CD4-positive, alpha-beta T cell treated with Interleukin-15 for 1 hour (primary cell): ENCODE measurements around the gene KREMEN1.
"Not testable (repeated sequence)": the region's sequence is repeated elsewhere in the genome, so short reads cannot be mapped to it uniquely, and the experiment has no call there.

ENCODE experiments used
- DNase-seq: peaks from one replicate; pipeline ENCODE4 v3.0.0-alpha.2; 2020

KREMEN1 gene

GRCh38 chr22:29079218-29079901 is 6.5 kb downstream of the KREMEN1 start:
- no peak for DNase-seq

DNA sequence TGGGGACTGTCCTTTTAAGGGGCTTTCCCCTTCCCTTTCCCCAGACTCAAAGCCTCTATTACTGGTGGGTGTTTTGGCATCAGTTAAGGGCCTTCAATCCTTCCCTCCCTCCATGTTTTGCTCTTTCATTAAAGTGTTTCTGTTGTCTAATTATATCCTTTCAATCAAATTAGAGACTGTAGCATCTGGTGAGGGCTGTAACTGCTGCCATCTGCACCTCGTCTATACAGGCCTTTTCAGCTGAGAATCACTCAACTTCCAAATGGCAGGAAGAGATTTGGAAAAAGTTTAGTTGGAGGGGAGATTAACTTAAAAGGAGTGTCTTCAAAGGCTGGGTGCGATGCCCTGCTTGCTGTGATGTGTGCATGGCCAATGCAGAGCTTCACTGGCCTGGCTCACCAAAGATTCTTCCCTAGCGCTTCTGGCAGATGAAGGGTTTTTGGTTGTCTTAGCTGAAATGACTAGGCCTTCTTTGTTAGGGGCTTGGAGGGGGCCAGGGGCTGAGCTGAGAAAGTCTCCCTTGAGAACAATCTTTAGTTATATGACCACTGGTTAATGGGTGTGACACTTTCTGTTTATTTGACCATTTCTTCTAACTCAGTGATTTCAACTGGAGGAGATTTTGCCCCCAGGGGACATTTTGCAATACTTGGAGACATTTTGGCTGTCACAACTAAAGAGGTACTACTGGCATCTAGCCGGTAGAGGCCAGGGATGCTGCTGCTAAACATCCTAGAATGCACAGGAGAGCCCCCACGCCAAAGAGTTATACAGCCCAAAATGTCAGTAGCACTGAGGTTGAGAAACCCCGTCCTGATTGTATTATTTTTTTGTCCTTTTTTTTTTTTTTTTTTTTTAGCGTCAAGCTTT is 7.5 kb downstream of the KREMEN1 start:
- no peak for DNase-seq

DNA sequence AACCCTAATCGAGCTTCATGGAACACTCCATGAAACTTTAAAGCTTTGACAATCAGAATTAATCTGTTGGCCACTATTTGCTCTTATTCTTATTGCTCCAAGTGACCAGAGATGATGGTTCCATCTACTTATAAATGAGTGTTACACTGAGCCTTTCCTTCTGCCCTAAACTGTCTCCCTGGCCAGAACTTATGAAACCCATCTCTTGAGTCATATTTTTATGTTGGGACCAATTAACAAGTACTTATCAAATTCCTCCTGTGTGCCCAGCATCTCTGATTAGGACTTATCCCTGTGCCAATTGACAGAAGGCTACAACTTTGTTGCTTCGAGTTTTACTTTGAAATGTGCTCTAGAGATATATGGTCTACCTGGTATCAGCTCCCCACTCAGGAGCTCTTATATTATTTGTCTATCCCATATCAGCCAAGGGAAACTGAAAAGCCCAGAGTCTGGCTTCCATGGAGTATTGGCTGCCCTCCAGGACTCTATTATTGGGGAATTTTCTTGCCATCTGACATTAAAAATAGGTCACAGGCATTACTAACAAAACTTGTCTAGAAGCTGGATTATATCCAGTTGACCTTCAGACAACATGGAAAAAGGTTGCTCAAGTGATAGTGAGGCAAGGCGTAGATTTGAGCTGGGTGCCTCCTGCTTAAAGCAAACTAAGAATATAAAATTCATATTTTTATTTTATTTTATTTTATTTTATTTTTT is 8.8 kb downstream of the KREMEN1 start:
- DNase-seq: no peak

GRCh38 chr22:29082826-29083545 is 10.2 kb downstream of the KREMEN1 start:
- no peak for DNase-seq

GRCh38 chr22:29083576-29083932 is 10.7 kb downstream of the KREMEN1 start:
- not testable (repeated sequence) for DNase-seq

GRCh38 chr22:29083933-29084591 is 11.2 kb downstream of the KREMEN1 start:
- DNase-seq: no peak

GRCh38 chr22:29087012-29087411 is 14.2 kb downstream of the KREMEN1 start:
- DNase-seq: no peak

DNA sequence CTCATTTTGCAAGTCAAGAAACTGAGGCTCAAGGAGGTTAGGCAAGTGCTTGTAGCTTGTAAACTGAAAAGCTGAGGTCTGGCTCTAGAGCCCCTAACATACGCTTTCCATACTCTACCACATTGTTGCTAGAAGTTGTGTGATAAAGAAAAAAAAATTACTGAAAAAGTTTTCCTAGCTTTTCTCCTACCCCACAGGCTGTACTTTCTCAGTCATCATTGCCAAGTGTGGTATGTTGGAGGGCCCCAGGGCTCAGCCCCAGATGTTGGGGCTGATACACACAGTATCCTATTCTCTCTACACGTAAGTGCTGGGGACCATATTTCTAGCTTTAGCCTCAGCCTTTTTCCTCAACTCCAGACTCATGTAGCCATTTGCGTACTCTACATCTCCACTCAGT is 16.0 kb downstream of the KREMEN1 start:
- DNase-seq: no peak

- no peak for DNase-seq
Observed at GRCh38 chr22:29089507-29089906, 16.7 kb downstream of the KREMEN1 start.

- no peak for DNase-seq
Observed at GRCh38 chr22:29090039-29090438, 17.2 kb downstream of the KREMEN1 start.

GRCh38 chr22:29092243-29092642 is 19.4 kb downstream of the KREMEN1 start:
- no peak for DNase-seq

DNA sequence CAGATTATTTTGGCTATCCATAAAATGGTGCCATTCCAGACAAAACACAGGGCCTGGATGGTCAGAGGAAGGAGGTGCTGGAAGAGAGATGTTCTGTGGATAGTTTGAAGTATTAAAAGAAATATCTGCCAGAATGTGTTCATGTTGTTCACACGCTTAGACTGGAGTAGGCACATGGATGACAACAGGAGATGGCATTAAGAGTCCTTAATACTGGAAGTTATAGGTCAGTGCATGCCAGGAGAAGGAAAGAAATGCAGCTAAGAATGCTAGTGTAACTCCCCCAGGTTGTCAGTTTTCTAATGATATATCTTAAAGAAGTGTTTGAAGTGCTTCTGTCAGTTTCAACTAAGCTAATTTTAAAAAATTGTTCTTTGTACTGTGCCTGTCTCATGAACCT is 20.2 kb downstream of the KREMEN1 start:
- no peak for DNase-seq

DNA sequence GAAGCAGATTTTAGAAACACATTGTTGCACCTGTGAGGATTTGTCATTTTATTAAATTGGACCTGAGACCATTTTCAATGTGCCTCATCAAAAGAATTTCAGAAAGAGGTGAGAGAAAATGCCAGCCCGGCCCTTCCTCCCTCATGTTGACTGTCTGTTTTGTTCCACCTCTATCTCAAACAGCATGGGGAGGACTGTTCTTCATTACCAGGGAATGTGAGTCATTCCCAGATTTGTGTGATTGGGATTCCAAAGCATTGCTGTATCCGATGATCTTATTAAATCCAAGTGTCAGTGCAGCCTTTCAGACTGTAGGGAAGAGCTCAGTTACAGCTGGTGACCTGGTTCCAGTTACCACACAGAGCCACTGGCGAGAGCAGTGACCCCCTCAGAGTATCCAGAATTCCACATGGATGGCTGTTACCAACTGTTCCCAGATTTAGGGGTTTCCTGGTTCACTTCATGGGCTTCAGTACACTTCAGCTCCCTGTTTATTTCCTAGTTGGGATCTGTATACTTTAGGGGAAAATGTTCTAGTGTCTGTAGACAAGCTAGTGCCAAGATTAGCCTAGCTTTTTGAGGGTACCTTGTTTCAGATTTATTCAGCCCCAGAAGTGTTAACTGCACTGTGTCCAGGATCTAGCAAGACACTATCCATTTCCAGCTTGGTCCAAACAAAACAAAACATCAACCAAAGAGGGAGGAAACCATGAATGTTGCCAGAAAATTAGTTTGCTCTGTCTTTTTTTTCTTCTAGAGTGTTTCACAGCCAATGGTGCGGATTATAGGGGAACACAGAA is 20.9 kb downstream of the KREMEN1 start:
- DNase-seq: no peak

- no peak for DNase-seq
Observed at GRCh38 chr22:29095459-29095858, 22.6 kb downstream of the KREMEN1 start.

- DNase-seq: no peak
Observed at GRCh38 chr22:29096736-29097669, 24.2 kb downstream of the KREMEN1 start.

DNA sequence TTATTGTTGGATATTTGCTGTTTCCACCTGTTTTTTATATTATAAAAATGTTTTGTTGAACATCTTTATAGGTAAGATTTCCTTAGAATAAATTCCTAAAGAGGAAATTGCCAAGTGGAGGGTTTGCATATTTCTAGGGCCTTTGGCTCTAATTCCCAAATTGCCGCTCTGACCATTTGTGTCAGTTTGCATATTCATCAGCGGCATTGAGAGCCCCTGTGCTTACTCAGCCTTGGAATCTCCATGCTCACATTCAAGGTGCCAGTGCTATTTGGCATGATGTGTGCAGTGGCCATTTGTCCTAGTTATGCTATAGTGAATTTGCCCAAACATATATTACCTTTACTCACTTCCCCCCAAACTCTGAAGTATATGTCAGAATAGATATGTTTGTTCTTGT is 25.5 kb downstream of the KREMEN1 start:
- DNase-seq: no peak

DNA sequence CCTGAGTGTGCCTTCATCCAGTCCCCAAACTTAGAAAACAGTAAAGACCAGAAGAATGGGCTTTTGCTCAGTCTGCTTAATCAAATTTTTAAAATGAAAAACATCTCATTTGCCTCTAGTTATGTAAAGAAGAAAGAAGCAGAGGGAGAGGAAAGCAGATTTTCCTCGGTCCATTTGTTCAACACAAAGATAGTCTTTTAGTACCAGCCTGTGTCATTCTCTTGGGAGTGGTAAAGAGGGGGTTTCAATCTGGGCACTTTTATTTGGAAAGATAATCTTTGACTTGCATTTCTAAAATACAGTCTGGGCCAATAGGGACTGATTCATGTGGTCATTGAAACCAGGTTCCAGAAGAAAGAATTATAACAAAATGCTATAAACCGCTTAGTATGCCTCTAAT is 29.5 kb downstream of the KREMEN1 start:
- DNase-seq: no peak

DNA sequence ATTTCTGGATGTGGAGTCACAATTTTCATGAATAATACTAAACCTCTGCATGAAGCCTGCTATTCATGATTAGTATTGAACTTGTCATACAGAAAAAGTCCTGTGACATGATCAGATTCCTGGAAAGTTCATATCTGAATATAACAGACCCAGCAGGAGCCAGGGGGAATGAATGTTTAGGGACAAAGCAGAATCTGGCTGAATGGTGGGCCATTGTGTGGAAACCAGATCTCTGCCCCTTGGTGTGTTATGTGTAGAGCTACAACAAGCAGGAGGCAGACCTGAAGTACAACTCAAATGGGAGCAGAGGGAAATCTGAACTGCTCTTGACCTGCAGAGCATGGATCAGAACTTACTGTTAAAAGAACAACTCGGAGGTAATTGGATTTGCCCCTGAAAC is 30.3 kb downstream of the KREMEN1 start:
- DNase-seq: no peak

DNA sequence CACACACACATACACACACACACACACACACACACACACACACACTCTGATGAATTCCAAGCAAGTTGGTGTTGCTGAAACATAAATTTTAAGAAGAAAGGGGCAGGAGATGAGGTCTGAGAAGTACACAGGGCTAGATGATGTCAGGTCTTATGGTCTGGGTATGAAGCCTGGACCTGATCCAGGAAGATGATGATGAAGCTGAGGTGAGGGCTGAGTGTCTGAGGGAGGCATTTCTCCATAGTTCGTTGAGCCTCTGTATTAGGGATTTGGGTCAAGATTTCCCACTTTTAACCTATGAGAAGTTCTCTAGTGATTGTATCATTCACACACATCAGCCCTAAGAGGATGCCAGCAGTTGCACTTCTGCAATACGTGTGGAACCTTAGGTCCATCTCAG is 32.6 kb downstream of the KREMEN1 start:
- DNase-seq: no peak

DNA sequence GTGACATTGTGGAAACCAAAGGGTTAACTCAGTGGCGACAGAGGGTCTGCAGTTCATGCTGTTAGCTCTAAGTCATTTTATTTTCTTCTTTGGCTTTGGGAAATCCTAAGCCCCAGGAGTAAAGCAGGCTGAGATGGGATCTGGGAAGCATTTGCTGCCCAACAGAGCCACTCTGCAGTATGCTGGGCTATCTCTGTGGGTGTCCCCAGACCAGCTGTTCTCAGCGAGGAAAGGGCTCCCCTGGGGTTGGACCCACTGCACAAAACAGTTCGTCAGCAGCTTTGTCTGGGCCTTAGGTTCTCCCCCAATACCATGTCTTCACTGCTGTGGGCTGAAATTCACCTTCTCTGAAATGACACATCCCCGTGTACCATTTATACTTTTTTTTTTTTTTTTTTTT is 34.0 kb downstream of the KREMEN1 start:
- DNase-seq: no peak

DNA sequence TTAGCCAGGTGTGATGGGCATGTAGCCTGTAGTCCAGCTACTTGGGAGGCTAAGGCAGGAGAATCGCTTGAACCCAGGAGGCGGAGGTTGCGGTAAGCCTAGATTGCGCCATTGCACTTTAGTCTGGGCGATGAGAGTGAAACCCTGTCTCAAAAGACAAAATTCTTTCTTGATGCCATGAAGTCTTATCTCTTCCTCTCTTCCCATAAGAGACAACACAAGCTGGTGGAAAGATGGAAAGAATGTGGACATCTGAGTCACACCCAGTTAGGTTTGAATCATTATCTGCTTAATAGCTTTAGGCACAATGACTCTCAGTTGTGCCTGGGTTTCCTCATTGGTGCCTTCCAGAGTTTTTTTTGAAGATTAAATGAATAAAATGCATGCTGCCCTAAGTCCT is 35.3 kb downstream of the KREMEN1 start:
- DNase-seq: no peak
